OCI-LY3 (cell line): ENCODE results near the gene CXXC5.

Experiments
- CTCF ChIP-seq: fragments of 200-600, 300-600 bp; sonication (generic); IDR thresholded peaks from 2 replicates; pipeline ENCODE4 v1.5.1; 2014; ENCODE audit warnings: antibody characterized with exemption, low read length, low read depth
- EZH2phosphoT487 ChIP-seq: fragments of 200-600 bp; shearing (Covaris generic); IDR thresholded peaks from 2 replicates; pipeline ENCODE4 v1.6.1; 2018; ENCODE audit warnings: antibody characterized with exemption, mixed run types, low read depth

GRCh38 chr5:139705655-139706587, 57.8 kb downstream of the CXXC5 start:
- TF ChIP-seq CTCF (no peak), EZH2phosphoT487 (no peak)
